ENCODE results near the gene CAMKK1. TPM values are rescaled to one million over a fixed set of nuclear protein-coding genes. Genes with fewer than 3 reads are reported as not detected.

CAMKK1 gene
- total and polyA plus RNA-seq, 5 donors, result 4.2 to 6.7 (median 5.8) TPM

DNA sequence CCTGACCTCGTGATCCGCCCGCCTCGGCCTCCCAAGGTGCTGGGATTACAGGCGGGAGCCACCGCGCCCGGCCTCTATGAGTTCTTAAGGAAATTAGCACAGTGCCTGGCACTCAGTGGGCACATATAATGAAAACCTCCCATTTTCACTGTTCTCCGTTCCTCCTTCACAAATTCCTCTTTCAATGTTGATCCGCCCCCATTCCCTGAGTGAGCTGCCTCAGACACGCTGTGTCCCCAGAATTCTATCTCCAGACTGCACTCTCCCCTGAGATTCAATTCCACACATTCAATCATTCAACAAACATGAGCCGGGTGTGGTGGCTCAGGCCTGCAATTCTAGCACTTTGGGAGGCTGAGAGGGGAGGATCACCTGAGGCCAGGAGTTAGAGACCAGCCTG, 16.4 kb upstream of the CAMKK1 start:
- intact Hi-C loops (cut with DNase I), result loop anchor here in 1 of 4 donors (5.0 kb wide), 1 partner anchor 37 kb away; no protein-coding TSS in a partner anchor
- Histone ChIP-seq H3K9me3 (ENCODE audit: control insufficient read depth, low read length) (no peaks in the 10 kb centered on the region), H3K27me3 (ENCODE audit: control insufficient read depth, insufficient read depth) (no peaks in the 10 kb centered on the region), H3K4me3 (ENCODE audit: low read length) (no peak overlapping the region), H3K27ac (ENCODE audit: low read length) (no peak overlapping the region), H3K4me1 (ENCODE audit: control insufficient read depth, insufficient read depth, low read length) (peaks cover 3% of the 10 kb centered on the region)
- no peak for ATAC-seq
- WGBS, result 88% methylated on average over 12 of the region's 12 CpGs
- DNase-seq, result no peak

DNA sequence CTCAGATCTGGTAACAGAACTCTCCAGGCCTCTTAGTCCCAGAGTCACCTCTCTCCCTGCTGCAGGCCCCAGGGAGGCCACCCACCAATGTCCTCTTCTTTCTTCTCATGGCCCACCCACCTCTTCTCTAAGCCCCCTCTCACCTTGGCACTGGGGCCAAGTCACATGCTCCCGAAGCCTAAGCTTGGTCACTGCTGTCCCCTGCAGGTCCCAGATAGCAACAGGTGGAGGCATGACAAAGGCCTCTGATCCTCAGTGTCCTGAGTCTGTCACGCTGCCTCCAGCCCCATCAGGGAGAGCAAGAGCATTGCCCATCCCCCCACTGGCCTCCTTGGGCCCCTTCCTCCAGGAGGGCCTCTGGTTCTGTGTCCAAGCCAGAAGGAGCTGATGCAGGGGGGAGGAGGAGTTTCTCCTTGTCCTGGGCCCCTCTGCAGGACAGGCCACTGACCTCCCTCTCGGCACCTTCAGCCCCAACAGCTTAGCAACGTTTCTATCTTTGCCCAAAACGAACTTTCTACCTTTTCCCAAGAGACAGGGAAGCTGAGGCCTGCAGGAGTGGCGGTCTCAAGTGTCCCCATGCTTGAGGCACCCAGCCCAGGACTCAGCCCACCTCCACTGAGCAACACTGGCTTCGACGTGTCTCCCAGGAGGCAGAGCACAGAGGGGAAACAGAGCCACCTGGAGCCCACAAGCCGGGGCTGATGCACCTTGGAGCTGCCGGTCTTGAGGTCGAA, 14.8 kb upstream of the CAMKK1 start:
- ATAC-seq (no peak), DNase-seq (no peak)
- no peaks in the 10 kb centered on the region for H3K9me3 ChIP-seq (ENCODE audit: control insufficient read depth, low read length)
- H3K27ac ChIP-seq (ENCODE audit: low read length), result no peak overlapping the region
- H3K4me3 ChIP-seq (ENCODE audit: low read length), result no peak overlapping the region
- peaks cover 2% of the 10 kb centered on the region for H3K4me1 ChIP-seq (ENCODE audit: control insufficient read depth, insufficient read depth, low read length)
- H3K27me3 ChIP-seq (ENCODE audit: control insufficient read depth, insufficient read depth), result no peaks in the 10 kb centered on the region
- intact Hi-C loops (cut with DNase I), result loop anchor here in 1 of 4 donors (5.0 kb wide), 1 partner anchor 35 kb away; no protein-coding TSS in a partner anchor
- 80% methylated on average over 11 of the region's 11 CpGs for WGBS

DNA sequence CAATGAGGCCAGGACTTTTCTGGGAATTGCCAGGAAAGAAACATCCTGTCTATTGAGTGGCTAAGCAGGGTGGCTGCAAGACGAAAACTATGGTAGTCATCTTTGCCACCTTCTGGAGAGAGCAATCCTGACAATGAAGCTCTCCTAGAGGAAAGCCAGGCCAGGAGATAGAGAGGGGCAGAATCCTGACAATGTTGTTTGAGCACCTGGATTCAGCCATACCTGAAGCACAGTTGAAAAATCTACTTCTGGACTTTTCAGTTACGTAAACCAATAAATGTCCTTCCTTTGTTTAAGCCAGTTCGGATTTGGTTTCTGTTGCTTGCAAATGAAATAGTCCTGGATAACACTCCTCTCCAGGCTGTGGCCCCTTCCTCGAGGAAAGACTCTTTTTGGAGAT, 14.0 kb upstream of the CAMKK1 start:
- ATAC-seq, result no peak
- H3K27ac ChIP-seq (ENCODE audit: low read length), result no peak overlapping the region
- H3K4me1 ChIP-seq (ENCODE audit: control insufficient read depth, insufficient read depth, low read length), result peaks cover 2% of the 10 kb centered on the region
- H3K9me3 ChIP-seq (ENCODE audit: control insufficient read depth, low read length), result no peaks in the 10 kb centered on the region
- no peak for DNase-seq
- intact Hi-C loops (cut with DNase I), result loop anchor here in 1 of 4 donors (5.0 kb wide), 1 partner anchor 35 kb away; no protein-coding TSS in a partner anchor
- 86% methylated on average over 4 of the region's 4 CpGs for WGBS
- no peak overlapping the region for H3K4me3 ChIP-seq (ENCODE audit: low read length)
- H3K27me3 ChIP-seq (ENCODE audit: control insufficient read depth, insufficient read depth), result no peaks in the 10 kb centered on the region

DNA sequence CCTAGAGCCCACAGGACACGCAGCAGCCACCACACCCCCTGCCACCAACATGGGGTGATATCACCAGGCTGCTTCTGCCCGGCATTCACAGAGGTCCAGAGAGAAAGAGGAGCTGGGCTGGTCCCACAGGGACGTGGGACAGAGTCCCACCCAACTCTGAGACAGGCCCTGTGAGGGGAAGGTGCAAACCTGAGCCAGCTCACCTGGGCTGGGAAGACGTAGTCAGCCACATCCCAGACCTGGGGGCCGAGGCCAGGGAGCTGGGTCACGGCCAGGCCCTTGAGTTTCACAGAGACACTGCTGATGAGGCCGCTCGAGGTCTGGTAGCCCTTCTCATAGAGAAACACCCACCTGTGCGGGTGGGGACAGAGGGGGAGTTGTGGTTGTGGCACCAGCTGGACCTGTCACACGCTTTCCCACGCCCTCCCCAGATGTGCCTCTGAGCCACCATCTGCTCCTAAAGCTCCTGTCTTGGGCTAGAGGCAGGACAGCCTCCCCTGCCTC, 12.2 kb upstream of the CAMKK1 start:
- no peak overlapping the region for H3K4me3 ChIP-seq (ENCODE audit: low read length)
- H3K27me3 ChIP-seq (ENCODE audit: control insufficient read depth, insufficient read depth), result no peaks in the 10 kb centered on the region
- 91% methylated on average over 11 of the region's 11 CpGs for WGBS
- H3K4me1 ChIP-seq (ENCODE audit: control insufficient read depth, insufficient read depth, low read length), result no peaks in the 10 kb centered on the region
- no peaks in the 10 kb centered on the region for H3K9me3 ChIP-seq (ENCODE audit: control insufficient read depth, low read length)
- no peak overlapping the region for H3K27ac ChIP-seq (ENCODE audit: low read length)
- ATAC-seq (no peak), DNase-seq (no peak)
- intact Hi-C loops (cut with DNase I), result loop anchor here in 1 of 4 donors (5.0 kb wide), 1 partner anchor 33 kb away; no protein-coding TSS in a partner anchor

DNA sequence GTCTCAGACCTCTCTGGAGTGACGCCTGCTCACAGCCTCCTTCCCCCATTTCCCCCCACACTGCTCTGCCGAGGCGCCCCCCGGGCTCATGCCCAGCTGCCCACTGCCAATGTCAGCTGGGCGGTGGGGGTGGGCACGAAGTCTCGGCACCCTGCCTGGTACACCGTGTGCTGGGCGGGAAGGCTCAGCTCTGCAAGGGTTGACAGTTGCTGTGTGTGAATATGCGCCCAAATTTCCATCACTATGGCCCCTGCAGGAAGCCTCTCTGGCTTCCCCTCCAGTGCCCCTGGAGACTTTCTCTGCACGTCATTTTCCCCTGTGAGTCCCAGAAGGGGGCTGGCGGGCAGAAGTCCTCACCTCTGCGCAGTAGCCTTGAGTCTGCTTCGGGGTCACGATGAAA, 11.6 kb upstream of the CAMKK1 start:
- Histone ChIP-seq H3K4me1 (ENCODE audit: control insufficient read depth, insufficient read depth, low read length) (no peaks in the 10 kb centered on the region), H3K4me3 (ENCODE audit: low read length) (no peak overlapping the region), H3K27me3 (ENCODE audit: control insufficient read depth, insufficient read depth) (no peaks in the 10 kb centered on the region), H3K9me3 (ENCODE audit: control insufficient read depth, low read length) (no peaks in the 10 kb centered on the region), H3K27ac (ENCODE audit: low read length) (no peak overlapping the region)
- WGBS, result 85% methylated on average over 15 of the region's 15 CpGs
- ATAC-seq (peak in 1 of 2 donors; percentile 18), DNase-seq (no peak)
- intact Hi-C loops (cut with DNase I), result no loop called here

DNA sequence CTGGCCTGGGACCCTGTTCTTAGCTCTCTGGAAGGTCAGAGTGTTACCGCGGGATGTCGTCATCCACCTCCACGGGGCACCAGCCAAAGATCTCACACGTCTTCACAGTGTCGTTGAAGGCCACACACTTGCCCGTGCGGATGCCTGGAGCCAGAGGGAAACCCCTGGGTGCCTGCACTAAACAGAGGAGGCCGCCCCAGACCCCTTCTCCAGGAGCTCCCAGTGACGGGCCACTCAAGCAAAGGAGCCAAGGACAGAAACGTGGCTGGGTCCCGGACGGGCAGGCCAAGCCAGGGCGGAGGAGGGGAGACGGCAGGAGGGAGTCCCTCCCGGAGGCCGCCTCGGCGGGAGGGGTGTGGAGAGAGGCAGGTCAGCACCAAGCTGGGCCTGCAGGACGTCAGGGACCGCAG, 11.0 kb upstream of the CAMKK1 start:
- peak; percentile 26 to 52 for ATAC-seq
- DNase-seq, result peak in 1 of 3 donors; percentile 60
- Histone ChIP-seq H3K27ac (ENCODE audit: low read length) (no peak overlapping the region), H3K4me1 (ENCODE audit: control insufficient read depth, insufficient read depth, low read length) (no peaks in the 10 kb centered on the region), H3K4me3 (ENCODE audit: low read length) (no peak overlapping the region), H3K27me3 (ENCODE audit: control insufficient read depth, insufficient read depth) (no peaks in the 10 kb centered on the region), H3K9me3 (ENCODE audit: control insufficient read depth, low read length) (no peaks in the 10 kb centered on the region)
- intact Hi-C loops (cut with DNase I), result no loop called here
- WGBS, result 62% methylated on average over 21 of the region's 21 CpGs

DNA sequence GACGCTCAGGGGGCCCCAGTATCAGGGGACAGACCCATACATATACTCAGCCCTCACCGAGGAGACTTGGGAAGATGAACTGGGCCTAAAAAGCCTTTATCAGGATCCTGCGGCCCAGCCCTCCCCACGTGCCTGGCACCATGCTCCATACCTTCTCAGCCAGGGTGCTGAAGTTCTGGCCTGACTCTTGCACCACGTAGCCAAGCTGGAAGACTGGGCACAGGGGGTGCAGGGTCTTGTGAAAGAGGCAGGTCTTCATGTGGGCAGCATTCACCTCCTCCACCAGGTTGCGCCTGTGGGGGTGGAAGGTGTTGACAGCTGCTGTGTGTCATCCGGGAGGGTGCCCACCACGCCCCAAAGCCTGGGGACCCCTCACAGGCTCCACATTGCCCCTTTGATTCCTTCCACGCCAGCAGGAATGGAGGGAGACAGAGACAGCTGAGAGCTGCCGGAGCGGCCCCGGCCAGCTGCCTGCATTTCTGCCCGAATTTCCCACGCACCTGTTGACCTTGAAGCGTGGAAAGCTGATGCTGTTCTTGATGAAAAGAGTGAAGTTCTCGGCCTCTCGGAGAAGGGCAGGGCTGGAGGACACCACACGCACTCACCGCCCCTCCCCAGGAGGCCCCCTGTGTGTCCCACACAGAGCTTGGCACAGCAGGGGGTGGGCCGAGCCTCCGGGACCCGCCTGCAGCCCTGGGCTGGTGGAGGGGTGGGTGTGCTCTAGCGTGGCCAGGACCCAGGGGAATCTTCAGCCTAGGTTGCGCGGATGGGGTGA, 10.4 kb upstream of the CAMKK1 start:
- Histone ChIP-seq H3K27me3 (ENCODE audit: control insufficient read depth, insufficient read depth) (no peaks in the 10 kb centered on the region), H3K4me1 (ENCODE audit: control insufficient read depth, insufficient read depth, low read length) (no peaks in the 10 kb centered on the region), H3K4me3 (ENCODE audit: low read length) (no peak overlapping the region), H3K27ac (ENCODE audit: low read length) (no peak overlapping the region), H3K9me3 (ENCODE audit: control insufficient read depth, low read length) (no peaks in the 10 kb centered on the region)
- intact Hi-C loops (cut with DNase I), result no loop called here
- DNase-seq, result peak in 1 of 3 donors; percentile 43
- WGBS, result 76% methylated on average over 25 of the region's 25 CpGs
- ATAC-seq, result peak in 1 of 2 donors; percentile 25

DNA sequence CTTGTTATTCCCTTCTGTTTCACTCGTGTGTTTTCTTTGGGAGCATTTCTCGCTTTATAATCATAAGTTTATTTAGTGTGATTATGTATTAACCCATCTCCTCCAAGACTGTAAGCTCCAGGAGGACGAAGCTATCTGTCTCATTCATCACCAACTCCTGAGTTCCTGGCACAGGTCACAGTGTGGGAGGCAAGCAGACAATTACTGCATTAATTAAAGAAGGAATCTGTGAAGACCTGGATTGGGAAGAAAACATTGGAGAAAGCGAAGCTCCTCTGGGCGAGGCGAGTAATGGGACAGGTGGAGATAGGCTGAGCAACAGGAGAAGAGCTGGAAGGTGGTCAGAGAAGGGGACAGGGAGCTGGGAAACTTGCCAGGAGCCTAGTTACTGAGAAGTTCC, 7.8 kb upstream of the CAMKK1 start:
- WGBS, result 65% methylated on average over 6 of the region's 6 CpGs
- intact Hi-C loops (cut with DNase I), result no loop called here

DNA sequence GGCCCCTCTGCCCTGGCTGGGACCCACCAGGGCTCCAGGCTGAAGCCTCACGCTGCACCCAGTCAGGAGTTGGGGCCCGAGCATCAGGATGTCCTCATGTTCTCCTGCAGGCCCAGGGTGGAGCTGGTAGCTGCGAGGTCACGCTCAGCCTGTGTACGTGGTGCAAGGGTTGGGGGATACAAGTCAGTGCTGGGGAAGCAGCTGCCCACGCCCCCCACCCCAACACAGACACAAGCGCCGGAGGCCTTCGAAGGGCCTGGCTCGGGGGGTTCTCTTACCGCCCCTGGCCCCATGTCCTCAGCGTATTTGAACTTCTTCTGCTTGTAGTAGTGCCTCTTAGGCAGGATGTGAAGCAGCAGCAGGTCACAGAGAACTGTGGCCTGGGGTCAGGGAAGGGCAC, 4.9 kb upstream of the CAMKK1 start:
- Histone ChIP-seq H3K4me1 (ENCODE audit: control insufficient read depth, insufficient read depth, low read length) (peaks cover 16% of the 10 kb centered on the region), H3K4me3 (ENCODE audit: low read length) (no peak overlapping the region), H3K27ac (ENCODE audit: low read length) (no peak overlapping the region), H3K27me3 (ENCODE audit: control insufficient read depth, insufficient read depth) (no peaks in the 10 kb centered on the region), H3K9me3 (ENCODE audit: control insufficient read depth, low read length) (no peaks in the 10 kb centered on the region)
- DNase-seq (peak in 1 of 3 donors; percentile 53), ATAC-seq (no peak)
- 95% methylated on average over 12 of the region's 12 CpGs for WGBS
- intact Hi-C loops (cut with DNase I), result no loop called here

More for the DNA sequence above, 7.8 kb upstream of the CAMKK1 start:
- H3K27me3 ChIP-seq (ENCODE audit: control insufficient read depth, insufficient read depth), result no peaks in the 10 kb centered on the region
- no peak overlapping the region for H3K4me3 ChIP-seq (ENCODE audit: low read length)
- H3K9me3 ChIP-seq (ENCODE audit: control insufficient read depth, low read length), result no peaks in the 10 kb centered on the region
- DNase-seq (peak in 1 of 3 donors; percentile 21), ATAC-seq (no peak)
- no peak overlapping the region for H3K27ac ChIP-seq (ENCODE audit: low read length)
- no peaks in the 10 kb centered on the region for H3K4me1 ChIP-seq (ENCODE audit: control insufficient read depth, insufficient read depth, low read length)

DNA sequence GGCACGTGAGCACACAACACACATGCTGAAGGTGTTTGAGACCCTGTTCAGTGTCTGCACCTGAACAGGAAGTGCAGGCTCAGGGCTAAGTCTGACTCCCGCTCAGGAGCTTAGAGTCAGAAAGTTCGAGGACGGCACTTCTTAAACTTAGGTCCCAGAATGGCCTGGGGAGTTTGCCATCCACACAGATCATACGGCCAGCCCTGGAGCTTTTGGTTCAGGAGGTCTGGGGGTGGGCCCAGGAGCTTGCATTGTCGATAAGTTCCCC, 4.0 kb upstream of the CAMKK1 start:
- DNase-seq (peak in 1 of 3 donors; percentile 18), ATAC-seq (no peak)
- H3K9me3 ChIP-seq (ENCODE audit: control insufficient read depth, low read length), result no peaks in the 10 kb centered on the region
- no peak overlapping the region for H3K27ac ChIP-seq (ENCODE audit: low read length)
- H3K4me1 ChIP-seq (ENCODE audit: control insufficient read depth, insufficient read depth, low read length), result peaks cover 16% of the 10 kb centered on the region
- intact Hi-C loops (cut with DNase I), result no loop called here
- no peaks in the 10 kb centered on the region for H3K27me3 ChIP-seq (ENCODE audit: control insufficient read depth, insufficient read depth)
- 83% methylated on average over 6 of the region's 6 CpGs for WGBS
- H3K4me3 ChIP-seq (ENCODE audit: low read length), result no peak overlapping the region
